Ishikawa (cell line): Measurements from ENCODE around the gene RPP25.

Experiments
- CEBPB ChIP-seq: IDR thresholded peaks from 2 replicates; pipeline ENCODE4 v1.6.1; 2012
- CREB1 ChIP-seq: IDR thresholded peaks from 2 replicates; pipeline ENCODE4 v1.6.1; 2012; ENCODE audit warnings: low read depth
- EGR1 ChIP-seq: IDR thresholded peaks from 2 replicates; pipeline ENCODE4 v1.6.1; 2012
- EP300 ChIP-seq: IDR thresholded peaks from 2 replicates; pipeline ENCODE4 v1.6.1; 2012; ENCODE audit warnings: borderline replicate concordance
- FOXM1 ChIP-seq: IDR thresholded peaks from 2 replicates; pipeline ENCODE4 v1.6.1; 2012; ENCODE audit warnings: low read depth, borderline replicate concordance
- MAX ChIP-seq: IDR thresholded peaks from 2 replicates; pipeline ENCODE4 v1.6.1; 2012
- NFIC ChIP-seq: IDR thresholded peaks from 2 replicates; pipeline ENCODE4 v1.6.1; 2012
- RAD21 ChIP-seq: IDR thresholded peaks from 2 replicates; pipeline ENCODE4 v1.6.1; 2012; ENCODE audit warnings: low read depth
- TAF1 ChIP-seq: IDR thresholded peaks from 2 replicates; pipeline ENCODE4 v1.6.1; 2012; ENCODE audit warnings: low read depth, mild to moderate bottlenecking
- TCF12 ChIP-seq: IDR thresholded peaks from 2 replicates; pipeline ENCODE4 v1.6.1; 2012; ENCODE audit warnings: low read depth
- TEAD4 ChIP-seq: IDR thresholded peaks from 2 replicates; pipeline ENCODE4 v1.6.1; 2012
- USF1 ChIP-seq: IDR thresholded peaks from 2 replicates; pipeline ENCODE4 v1.6.1; 2012
- YY1 ChIP-seq: IDR thresholded peaks from 2 replicates; pipeline ENCODE4 v1.6.1; 2012; ENCODE audit warnings: low read depth
- ZBTB7A ChIP-seq: IDR thresholded peaks from 2 replicates; pipeline ENCODE4 v1.6.1; 2012; ENCODE audit warnings: low read depth
- TF ChIP-seq, protein P1 (sequence below): IDR thresholded peaks from 2 replicates; pipeline ENCODE4 v1.6.1; 2012; ENCODE audit warnings: low read depth, mild to moderate bottlenecking

Gene RPP25

GRCh38 chr15:74956648-74957475 is at the start of gene RPP25:
Gene RPP25, minus strand, starts transcription at chr15:74956772. Its CDS starts 189 bp downstream, at chr15:74956583.
- TF ChIP-seq MAX = peak; percentile 85
- TF ChIP-seq ZBTB7A = peak; percentile 88
- TF ChIP-seq TEAD4 = no peak

GRCh38 chr15:75002398-75002797 is 45.8 kb upstream of the RPP25 start:
- no peak for TF ChIP-seq RAD21
- no peak for TF ChIP-seq CEBPB
- TF ChIP-seq MAX = no peak
- TF ChIP-seq TCF12 = no peak
- TF ChIP-seq CREB1 = no peak
- no peak for TF ChIP-seq USF1
- no peak for TF ChIP-seq ZBTB7A

GRCh38 chr15:75001310-75001709 is 44.7 kb upstream of the RPP25 start:
- no peak for TF ChIP-seq ZBTB7A
- no peak for TF ChIP-seq RAD21
- TF ChIP-seq, protein P1, sequence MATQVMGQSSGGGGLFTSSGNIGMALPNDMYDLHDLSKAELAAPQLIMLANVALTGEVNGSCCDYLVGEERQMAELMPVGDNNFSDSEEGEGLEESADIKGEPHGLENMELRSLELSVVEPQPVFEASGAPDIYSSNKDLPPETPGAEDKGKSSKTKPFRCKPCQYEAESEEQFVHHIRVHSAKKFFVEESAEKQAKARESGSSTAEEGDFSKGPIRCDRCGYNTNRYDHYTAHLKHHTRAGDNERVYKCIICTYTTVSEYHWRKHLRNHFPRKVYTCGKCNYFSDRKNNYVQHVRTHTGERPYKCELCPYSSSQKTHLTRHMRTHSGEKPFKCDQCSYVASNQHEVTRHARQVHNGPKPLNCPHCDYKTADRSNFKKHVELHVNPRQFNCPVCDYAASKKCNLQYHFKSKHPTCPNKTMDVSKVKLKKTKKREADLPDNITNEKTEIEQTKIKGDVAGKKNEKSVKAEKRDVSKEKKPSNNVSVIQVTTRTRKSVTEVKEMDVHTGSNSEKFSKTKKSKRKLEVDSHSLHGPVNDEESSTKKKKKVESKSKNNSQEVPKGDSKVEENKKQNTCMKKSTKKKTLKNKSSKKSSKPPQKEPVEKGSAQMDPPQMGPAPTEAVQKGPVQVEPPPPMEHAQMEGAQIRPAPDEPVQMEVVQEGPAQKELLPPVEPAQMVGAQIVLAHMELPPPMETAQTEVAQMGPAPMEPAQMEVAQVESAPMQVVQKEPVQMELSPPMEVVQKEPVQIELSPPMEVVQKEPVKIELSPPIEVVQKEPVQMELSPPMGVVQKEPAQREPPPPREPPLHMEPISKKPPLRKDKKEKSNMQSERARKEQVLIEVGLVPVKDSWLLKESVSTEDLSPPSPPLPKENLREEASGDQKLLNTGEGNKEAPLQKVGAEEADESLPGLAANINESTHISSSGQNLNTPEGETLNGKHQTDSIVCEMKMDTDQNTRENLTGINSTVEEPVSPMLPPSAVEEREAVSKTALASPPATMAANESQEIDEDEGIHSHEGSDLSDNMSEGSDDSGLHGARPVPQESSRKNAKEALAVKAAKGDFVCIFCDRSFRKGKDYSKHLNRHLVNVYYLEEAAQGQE = no peak
- no peak for TF ChIP-seq NFIC
- TF ChIP-seq MAX = no peak
- TF ChIP-seq EGR1 = no peak
- no peak for TF ChIP-seq TAF1
- no peak for TF ChIP-seq TEAD4
- no peak for TF ChIP-seq CEBPB
- TF ChIP-seq FOXM1 = no peak
- no peak for TF ChIP-seq CREB1
- TF ChIP-seq YY1 = no peak
- no peak for TF ChIP-seq TCF12
- no peak for TF ChIP-seq USF1
- TF ChIP-seq EP300 = no peak

DNA sequence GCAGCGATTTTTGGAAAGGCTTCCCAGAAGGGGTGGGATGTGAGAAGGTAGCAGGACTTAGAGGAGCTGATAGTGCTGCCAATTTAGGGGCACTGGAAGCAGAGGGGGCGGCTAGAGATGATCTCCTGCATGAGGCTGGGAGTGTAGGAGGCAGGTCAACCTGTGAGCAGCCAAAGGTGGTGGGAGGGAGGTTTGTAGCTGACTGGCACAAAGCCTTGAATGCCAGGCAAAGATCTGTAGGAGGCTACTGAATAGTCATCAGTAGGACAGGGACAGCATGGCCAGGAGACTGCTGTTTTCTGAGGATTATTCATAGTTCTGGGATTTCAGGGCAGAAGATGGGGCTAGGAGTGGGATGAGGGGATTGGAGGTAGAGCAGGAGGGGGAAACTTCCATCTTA is 41.0 kb upstream of the RPP25 start:
- no peak for TF ChIP-seq EGR1
- TF ChIP-seq, protein P1 = no peak
- TF ChIP-seq TCF12 = no peak
- no peak for TF ChIP-seq ZBTB7A
- no peak for TF ChIP-seq USF1
- no peak for TF ChIP-seq YY1
- TF ChIP-seq NFIC = no peak
- TF ChIP-seq TEAD4 = no peak
- no peak for TF ChIP-seq RAD21
- no peak for TF ChIP-seq CREB1
- no peak for TF ChIP-seq EP300
- TF ChIP-seq MAX = no peak
- TF ChIP-seq FOXM1 = no peak
- TF ChIP-seq TAF1 = no peak
- TF ChIP-seq CEBPB = no peak

DNA sequence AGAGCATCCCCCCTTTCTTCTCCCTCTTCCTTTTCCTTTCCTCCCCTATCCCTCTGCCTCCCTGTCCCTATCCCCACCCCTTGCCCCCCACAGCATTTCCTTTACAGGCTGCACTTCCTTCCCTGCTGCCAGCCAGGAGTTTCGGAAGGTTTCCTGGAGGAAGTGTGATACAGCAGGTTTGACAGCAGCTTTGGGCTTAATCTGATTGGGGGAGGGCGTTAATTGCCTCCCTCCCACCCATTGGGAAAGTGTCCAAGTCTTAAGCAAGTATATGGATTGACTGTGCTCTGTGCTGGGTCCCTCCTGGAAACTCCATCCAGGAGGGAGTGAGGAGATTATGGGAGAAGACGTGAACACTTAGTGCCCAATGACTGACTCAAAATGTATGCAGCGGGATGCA is 40.6 kb upstream of the RPP25 start:
- TF ChIP-seq EGR1 (no peak), USF1 (no peak), TCF12 (no peak), NFIC (no peak), MAX (no peak)
